Mammary epithelial cell (primary cell): ENCODE results near the gene TM4SF18.

Experiments
- CTCF ChIP-seq, 2 donors: IDR thresholded peaks in 1 of 2; conservative IDR thresholded peaks in 1 of 2; 2 replicates each; pipeline ENCODE4 v1.5.1; 2011 to 2012; ENCODE audit warnings: inconsistent platforms in 2 of 2, low read length in 2 of 2, mild to moderate bottlenecking in 2 of 2, control low read depth in 1 of 2, low read depth in 1 of 2; ENCODE audit not compliant: insufficient read depth in 1 of 2; ENCODE audit errors: extremely low read depth in 1 of 2
- EZH2 ChIP-seq: IDR thresholded peaks from 2 replicates; pipeline ENCODE4 v1.6.1; 2012; ENCODE audit warnings: low read length, inconsistent platforms, borderline replicate concordance

- no peak for TF ChIP-seq EZH2
- TF ChIP-seq CTCF (conservative IDR thresholded peaks at IDR 0.05 in 1 of 2, IDR thresholded peaks at IDR 0.05 in 1 of 2; ENCODE audit: extremely low read depth in 1 of 2, insufficient read depth in 1 of 2, low read depth in 1 of 2, low read length in 2 of 2) = no peak
These were observed 18.4 kb downstream of the TM4SF18 start for GRCh38 chr3:149314807-149315578.
